ENCODE measurements around the gene NRG3. TPM values are rescaled to one million over a fixed set of nuclear protein-coding genes. Genes with fewer than 3 reads are reported as not detected.

The NRG3 gene
- total RNA-seq, 1 experiment from 2014 or later, result not detected

DNA sequence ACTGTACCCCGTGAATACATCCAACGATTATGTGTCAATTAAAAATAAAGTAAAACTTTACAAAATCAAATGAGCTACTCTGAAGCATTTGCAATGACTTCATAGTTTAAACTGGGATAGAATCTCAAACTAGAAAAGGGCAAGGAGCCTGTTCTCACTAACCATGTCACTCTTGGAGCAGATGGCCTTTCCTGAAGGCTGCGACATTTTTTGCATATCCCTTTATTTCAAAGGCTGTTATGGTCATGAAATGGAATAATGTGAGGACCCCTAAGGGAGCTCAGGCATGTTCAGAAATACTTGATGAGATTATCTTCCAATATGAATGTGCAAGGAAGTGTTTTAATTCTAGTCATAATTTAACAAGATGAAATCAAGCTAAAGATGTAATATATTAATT, 679.4 kb downstream of the NRG3 start:
- no peaks in the 10 kb centered on the region for H3K27me3 ChIP-seq
- DNase-seq, result no peak
- H3K36me3 ChIP-seq, result no peaks in the 10 kb centered on the region
- no peak overlapping the region for H3K4me3 ChIP-seq
- no peaks in the 10 kb centered on the region for H3K9me3 ChIP-seq

DNA sequence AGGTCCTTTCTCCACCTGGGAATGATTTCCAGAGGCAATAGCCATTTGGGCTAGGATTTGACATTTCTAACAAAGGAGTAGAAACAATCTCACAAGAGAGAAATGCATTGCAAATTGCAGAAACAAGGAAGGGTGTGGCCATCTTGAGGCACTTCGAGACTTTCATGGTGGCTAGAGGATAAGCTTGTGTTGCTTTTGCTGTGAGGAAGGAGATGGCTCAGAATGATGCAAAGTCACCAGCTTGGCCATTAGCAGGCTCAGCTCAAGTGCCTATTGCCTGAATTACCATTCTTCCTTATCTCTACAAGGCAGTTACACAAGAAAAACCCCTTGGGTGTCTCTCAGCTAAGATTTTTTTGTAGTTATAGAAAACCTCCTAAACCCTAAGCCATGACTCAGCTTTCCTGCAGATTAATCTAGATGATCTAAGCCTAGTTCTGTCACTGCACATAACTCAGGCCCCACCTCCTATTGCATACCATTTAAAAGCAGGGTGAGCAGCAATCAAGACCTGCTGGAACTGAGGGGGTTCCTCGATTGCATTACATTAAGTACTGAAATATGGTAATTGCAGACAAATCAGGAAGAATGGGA, 683.1 kb downstream of the NRG3 start:
- H3K27me3 ChIP-seq, result no peaks in the 10 kb centered on the region
- DNase-seq, result no peak
- H3K4me3 ChIP-seq, result no peak overlapping the region
- no peaks in the 10 kb centered on the region for H3K36me3 ChIP-seq
- H3K9me3 ChIP-seq, result no peaks in the 10 kb centered on the region

DNA sequence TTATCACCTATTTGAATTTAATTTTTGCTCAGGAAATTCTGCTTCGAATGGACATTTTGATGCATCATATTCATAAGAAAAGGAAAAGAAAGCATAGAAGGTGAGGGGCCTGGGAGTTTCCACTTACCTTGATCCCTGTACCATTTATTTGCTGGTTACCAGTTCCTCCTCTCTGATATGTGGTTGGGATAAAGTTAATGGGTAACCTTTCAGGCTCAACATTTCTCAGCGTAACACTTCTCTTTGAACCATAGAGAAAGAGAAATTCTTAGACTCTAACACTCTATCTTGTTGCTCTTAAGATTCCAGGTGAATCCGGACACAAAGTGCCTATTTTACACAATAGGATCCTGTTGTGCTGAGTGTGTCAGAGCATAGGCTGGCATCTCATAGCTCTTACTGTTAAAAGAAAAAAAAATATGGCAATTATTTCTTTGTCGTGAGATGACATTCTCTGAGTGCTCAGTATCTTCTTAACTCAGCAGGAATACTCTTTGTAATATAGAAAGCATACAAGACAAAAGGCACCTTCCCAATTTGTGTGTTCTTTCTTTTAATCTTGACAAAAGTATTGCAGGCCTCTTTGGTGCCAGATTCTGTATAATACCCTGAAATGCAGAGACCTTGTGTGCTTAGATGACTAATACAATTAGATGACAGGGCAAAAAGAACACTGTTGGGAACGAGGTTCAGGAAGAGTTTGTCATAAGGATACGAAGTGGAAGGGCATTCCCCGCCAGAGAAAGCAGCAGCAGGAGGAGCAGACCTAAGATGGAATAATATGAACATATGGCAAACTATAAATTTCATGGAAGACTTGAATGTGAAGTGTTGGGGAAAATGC, 689.6 kb downstream of the NRG3 start:
- peak; percentile 2 for DNase-seq
- Histone ChIP-seq H3K4me3 (no peak overlapping the region), H3K36me3 (no peaks in the 10 kb centered on the region), H3K9me3 (no peaks in the 10 kb centered on the region), H3K27me3 (no peaks in the 10 kb centered on the region)

DNA sequence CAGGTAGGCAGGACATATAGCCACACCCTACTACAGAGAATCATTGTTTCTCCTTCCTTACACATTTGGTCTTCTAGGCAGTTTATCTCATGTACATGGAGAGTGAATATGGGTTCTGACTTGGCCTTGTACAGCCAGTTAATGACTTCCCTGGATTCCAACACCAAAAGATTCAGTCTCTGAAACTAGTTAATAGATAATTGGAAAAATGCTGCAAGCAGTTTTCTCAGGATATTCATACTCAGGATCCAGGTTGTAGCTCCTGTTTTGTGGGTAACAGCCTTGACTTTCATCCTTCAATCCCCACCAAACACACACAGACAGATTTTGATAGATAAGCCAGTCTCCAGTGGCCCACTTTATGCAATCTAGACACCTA, 690.2 kb downstream of the NRG3 start:
- H3K4me3 ChIP-seq, result no peak overlapping the region
- no peaks in the 10 kb centered on the region for H3K27me3 ChIP-seq
- no peaks in the 10 kb centered on the region for H3K9me3 ChIP-seq
- no peak for DNase-seq
- H3K36me3 ChIP-seq, result no peaks in the 10 kb centered on the region

DNA sequence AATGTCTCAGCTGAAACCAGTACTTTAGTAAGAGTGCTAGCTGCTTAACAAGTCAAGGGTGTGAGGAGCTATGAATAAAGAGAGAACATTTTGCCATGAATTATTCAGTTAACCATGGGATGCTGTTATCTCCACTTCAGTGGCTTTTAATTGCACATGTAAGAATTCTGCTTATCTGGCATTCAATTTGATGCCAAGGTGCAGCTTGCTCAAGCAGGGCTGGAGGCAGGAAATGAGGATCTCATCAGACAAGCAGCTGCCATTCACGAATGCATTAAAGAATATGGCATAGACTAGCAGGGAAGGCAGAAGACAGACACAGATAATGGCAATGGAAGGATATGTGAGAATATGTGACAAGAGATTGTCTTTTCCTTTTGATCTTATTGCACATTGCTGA, 697.8 kb downstream of the NRG3 start:
- Histone ChIP-seq H3K36me3 (no peaks in the 10 kb centered on the region), H3K9me3 (no peaks in the 10 kb centered on the region), H3K27me3 (no peaks in the 10 kb centered on the region), H3K4me3 (no peak overlapping the region)
- no peak for DNase-seq

DNA sequence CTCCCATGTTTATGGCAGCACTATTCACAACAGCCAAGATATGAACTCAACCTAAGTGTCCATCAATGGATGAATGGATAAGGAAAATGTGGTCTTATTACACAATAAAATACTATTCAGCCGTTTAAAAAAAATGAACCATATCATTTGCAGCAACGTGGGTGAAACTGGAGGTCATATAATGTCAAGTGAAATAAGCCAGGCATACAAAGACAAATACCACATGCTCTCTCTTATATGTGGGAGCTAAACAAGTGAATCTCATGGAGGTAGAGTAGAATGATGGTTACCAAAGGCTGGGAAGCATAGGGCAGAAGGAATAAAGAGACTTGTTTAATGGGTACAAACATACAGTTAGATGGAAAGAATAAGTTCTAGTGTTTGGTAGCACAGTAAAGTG, 699.1 kb downstream of the NRG3 start:
- Histone ChIP-seq H3K4me3 (no peak overlapping the region), H3K9me3 (no peaks in the 10 kb centered on the region), H3K36me3 (no peaks in the 10 kb centered on the region), H3K27me3 (no peaks in the 10 kb centered on the region)
- no peak for DNase-seq

DNA sequence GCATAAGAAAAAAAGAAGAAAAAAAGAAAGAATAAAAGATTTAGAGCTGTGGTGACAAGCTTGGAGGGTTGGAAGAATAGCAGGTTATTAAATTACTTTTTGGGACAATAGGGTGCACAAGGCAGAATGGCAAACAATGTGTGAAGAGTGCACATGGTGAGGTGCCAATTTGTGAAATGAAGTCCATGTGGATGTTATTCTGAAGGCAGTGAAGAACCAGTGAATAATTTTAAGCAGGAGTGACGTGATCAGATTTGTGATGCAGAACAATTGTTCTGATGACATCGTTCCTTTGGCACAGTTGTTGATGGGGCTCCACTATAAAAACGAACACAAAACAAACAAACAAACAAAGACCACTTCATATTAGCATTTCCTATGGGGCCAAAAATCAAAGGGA, 700.3 kb downstream of the NRG3 start:
- Histone ChIP-seq H3K36me3 (no peaks in the 10 kb centered on the region), H3K4me3 (no peak overlapping the region), H3K27me3 (no peaks in the 10 kb centered on the region), H3K9me3 (no peaks in the 10 kb centered on the region)
- no peak for DNase-seq

DNA sequence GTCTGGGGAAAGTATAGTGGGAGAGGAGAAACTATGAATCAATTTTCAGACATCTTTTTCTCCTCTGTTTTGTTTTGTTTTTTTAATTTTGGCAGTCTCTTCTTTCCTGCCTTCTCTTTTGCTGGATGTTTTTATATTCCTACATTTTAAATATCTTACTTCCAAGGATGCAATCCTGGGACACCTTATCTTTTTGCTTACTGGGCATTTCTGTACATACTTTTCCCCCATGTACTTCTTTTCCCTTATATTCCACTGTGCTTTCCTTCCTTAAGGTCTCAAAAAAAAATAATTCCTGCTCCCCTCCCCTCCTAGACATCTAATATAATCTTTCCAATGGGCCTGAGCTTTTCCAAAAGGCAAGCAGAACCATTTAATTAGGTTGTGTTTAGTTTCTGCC, 701.1 kb downstream of the NRG3 start:
- Histone ChIP-seq H3K9me3 (no peaks in the 10 kb centered on the region), H3K27me3 (no peaks in the 10 kb centered on the region), H3K36me3 (no peaks in the 10 kb centered on the region), H3K4me3 (no peak overlapping the region)
- DNase-seq, result no peak

DNA sequence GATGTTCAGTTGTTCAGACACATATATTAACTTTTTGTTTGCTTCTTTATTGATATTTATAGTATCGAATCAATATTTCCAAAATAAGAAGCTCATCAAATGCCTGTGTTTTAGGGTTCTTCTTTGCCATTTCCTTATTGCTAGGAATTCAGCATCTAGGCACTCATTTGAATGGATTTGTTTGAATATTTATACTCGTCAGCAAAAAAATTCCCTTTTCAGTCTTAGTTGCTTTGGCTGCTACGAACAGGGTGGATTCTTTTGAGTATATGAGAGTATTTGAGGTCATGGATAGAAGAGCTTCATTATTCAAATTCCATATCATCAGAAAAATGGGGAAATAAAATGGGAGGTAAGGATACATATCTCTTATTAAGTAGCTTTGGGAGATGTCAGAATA, 706.9 kb downstream of the NRG3 start:
- H3K36me3 ChIP-seq, result no peaks in the 10 kb centered on the region
- no peak for DNase-seq
- no peak overlapping the region for H3K4me3 ChIP-seq
- H3K9me3 ChIP-seq, result no peaks in the 10 kb centered on the region
- no peaks in the 10 kb centered on the region for H3K27me3 ChIP-seq

DNA sequence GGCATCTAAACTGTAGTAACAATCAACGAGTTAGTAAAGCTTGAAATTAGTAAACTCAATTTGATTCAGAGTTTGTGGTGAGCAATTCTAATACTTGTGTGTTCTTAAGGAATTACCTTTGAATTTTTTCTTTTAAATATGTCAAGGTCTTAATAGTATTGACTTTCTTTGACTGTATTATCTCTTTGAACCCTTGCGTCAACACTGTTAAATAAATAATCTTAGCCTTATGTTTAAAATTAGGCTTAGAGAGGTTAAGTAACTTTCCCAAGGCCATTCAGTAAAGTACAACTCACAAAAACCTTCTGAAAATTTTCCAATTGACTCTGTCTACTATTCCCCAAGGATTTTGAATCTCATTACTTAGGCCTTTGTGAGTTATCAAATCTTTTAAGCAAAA, 716.4 kb downstream of the NRG3 start:
- no peaks in the 10 kb centered on the region for H3K27me3 ChIP-seq
- no peaks in the 10 kb centered on the region for H3K36me3 ChIP-seq
- H3K9me3 ChIP-seq, result no peaks in the 10 kb centered on the region
- DNase-seq, result no peak
- no peak overlapping the region for H3K4me3 ChIP-seq

DNA sequence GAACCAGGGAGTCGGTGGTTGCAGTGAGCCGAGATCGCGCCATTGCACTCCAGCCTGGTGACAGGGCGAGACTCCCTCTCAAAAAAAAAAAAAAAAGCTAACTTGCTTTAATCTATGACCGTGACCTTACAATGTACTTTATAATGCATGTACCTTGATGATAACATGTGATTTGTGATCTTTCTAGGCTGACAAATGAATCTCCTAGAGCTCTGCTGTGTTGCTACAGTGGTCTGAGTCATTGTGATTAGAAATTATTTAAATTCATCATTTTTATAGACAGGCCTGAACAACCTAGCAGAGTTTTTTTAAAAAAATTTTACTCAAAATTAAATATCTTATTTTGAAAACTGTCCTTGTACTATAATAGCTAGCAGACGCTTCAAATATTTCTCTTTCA, 722.8 kb downstream of the NRG3 start:
- H3K4me3 ChIP-seq, result no peak overlapping the region
- H3K27me3 ChIP-seq, result no peaks in the 10 kb centered on the region
- no peaks in the 10 kb centered on the region for H3K9me3 ChIP-seq
- DNase-seq, result no peak
- H3K36me3 ChIP-seq, result no peaks in the 10 kb centered on the region

DNA sequence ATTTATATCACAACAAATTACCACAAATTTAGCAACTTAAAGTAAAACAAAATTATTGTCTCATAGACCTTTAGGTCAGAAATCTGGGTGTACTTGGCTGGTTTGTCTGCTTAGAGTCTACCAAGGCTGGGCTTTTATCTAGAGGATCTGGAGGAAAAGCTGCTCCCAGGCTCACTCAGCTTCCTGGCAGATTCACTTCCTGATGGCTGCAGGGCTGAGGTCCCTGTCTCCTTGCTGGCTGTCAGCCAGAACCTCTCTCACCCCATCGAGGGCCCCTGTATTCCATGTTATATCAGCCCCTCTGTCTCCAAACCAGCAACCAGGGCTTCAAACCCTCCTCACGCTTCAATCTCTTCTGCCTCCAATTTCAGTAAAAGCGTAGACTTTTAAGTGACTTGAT, 734.9 kb downstream of the NRG3 start:
- Histone ChIP-seq H3K36me3 (no peaks in the 10 kb centered on the region), H3K4me3 (no peak overlapping the region), H3K27me3 (no peaks in the 10 kb centered on the region), H3K9me3 (no peaks in the 10 kb centered on the region; the same call in 1 of the 2 replicates)
- DNase-seq, result no peak

DNA sequence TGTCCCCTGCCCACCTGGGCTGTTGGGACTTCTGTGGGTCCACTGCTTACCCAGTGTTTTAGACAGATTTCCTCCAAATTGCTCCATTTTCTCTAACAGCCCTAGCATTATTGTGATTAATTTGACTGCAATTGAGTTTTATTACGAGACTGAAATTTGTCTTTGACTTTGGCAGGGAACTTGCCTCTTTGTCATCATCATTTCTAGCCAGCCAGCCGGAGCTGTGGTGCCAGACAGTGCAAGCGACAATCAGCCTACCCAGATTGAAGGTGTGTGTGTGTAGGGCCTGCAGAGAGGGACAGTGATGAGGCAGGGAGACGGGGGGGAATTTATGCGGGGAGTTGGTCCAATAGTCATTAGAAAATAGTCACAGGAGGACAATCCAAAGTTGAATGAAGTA, 743.0 kb downstream of the NRG3 start:
- no peaks in the 10 kb centered on the region for H3K9me3 ChIP-seq
- no peak for DNase-seq
- no peaks in the 10 kb centered on the region for H3K36me3 ChIP-seq
- no peak overlapping the region for H3K4me3 ChIP-seq
- H3K27me3 ChIP-seq, result no peaks in the 10 kb centered on the region

DNA sequence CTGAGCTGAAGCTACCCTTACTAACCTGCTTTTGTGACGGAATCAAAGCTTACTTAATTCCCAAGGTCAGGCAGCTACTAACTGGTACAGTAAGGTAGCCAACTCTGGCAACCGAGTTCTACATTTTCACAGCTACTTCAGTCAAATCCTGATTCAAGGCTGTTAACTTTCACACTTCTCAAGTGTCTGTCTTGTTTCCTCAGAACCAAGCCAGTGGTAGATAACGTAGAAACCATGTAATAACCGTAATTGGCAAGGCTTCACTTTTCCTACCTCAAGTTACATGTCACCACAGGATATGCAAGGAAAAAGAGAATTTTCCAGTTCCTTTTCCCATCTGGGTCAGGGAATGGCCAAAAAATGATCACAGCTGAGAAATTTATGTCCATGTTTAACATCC, 746.7 kb downstream of the NRG3 start:
- DNase-seq, result no peak

DNA sequence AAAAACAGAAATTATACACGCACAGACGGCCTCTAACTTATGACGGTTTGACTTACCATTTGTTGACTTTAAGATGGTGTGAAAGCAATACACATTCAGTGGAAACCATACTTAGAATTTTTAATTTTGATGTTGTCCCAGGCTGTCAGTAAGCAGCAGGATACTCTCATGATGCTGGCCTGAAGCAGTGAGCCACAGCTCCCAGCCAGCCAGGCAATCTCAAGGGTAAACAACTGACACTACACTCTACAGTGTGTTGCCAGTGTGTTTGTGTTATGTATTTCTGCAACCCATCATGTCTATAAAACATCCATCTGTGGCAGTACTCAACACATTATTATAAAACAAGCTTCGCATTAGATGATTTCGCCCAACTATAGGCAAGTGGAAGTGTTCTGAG, 747.5 kb downstream of the NRG3 start:
- DNase-seq, result no peak
- no peaks in the 10 kb centered on the region for H3K27me3 ChIP-seq
- H3K9me3 ChIP-seq, result no peaks in the 10 kb centered on the region

More for the DNA sequence above, 746.7 kb downstream of the NRG3 start:
- no peaks in the 10 kb centered on the region for H3K9me3 ChIP-seq
- H3K4me3 ChIP-seq, result no peak overlapping the region
- no peaks in the 10 kb centered on the region for H3K27me3 ChIP-seq
- H3K36me3 ChIP-seq, result no peaks in the 10 kb centered on the region

DNA sequence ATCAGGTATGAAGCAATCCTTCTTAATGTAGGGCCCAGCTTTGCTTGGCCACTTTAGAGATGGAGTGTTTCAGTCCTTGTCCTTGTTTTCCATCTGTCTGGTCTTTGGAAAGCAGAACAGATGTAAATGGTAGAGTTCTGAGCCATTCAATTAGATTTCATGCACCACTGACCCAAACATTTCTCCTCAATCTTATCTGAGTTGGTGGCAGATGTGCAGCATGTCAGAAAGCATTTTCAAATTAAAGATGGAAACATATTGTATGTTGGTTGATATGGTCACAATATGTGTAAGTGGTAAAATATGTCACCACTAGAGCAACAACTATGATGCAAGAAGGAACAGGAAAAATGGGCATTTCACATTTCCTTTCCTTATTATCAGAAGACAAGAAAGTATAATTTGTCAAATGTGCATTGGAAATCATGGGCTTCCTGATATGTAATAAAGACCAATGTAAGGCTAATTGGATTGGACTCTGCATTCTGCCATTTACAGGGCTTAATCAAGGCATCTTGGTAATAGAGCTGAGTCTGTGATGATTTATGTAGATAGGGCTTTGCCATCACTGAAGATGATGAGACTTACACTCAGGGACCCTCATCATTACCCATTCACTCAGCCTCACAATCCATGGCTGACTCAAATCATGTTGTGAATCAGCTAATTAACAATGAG, 750.7 kb downstream of the NRG3 start:
- Histone ChIP-seq H3K4me3 (no peak overlapping the region), H3K36me3 (no peaks in the 10 kb centered on the region), H3K9me3 (no peaks in the 10 kb centered on the region), H3K27me3 (no peaks in the 10 kb centered on the region)
- DNase-seq, result no peak

More for the DNA sequence above, 747.5 kb downstream of the NRG3 start:
- H3K36me3 ChIP-seq, result no peaks in the 10 kb centered on the region
- H3K4me3 ChIP-seq, result no peak overlapping the region

DNA sequence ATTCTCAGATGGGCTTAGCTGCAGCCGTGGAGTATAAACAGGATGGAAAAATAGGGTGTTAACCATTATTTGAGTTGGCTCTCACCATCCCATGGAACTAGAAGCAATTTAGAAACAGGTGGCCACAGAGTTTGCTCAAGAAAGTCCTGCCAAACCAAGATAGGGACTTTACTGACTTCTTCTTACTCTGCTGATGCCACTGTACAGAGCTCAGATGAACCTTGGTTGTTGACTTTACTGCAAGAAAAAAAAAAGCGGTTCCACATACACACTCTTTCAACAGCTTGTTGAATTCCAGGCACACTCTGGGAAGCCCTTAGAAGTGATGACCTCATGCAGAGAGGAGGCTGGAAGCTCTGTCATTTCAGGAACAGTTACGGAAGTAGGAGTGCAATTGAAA, 753.4 kb downstream of the NRG3 start:
- Histone ChIP-seq H3K4me3 (no peak overlapping the region), H3K9me3 (no peaks in the 10 kb centered on the region), H3K27me3 (no peaks in the 10 kb centered on the region), H3K36me3 (no peaks in the 10 kb centered on the region)
- no peak for DNase-seq

DNA sequence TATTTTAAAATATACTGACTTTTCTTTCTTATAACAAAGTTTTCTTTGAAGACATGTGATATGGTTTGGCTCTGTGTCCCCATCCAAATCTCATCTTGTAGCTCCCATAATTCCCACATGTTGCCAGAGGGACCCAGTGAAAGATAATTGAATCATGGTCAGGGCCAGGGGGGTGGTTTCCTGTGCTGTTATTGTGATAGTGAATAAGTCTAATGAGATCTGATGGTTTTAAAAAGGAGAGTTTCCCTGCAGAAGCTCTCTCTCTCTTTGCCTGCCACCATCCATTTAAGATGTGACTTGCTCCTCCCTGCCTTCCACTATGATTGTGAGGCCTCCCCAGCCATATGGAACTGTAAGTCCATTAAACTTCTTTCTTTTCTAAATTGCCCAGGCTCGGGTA, 768.1 kb downstream of the NRG3 start:
- Histone ChIP-seq H3K9me3 (no peaks in the 10 kb centered on the region), H3K36me3 (no peaks in the 10 kb centered on the region), H3K27me3 (no peaks in the 10 kb centered on the region), H3K4me3 (no peak overlapping the region)
- no peak for DNase-seq

Measured in MG63 (cell line).